HK-2 (cell line): ENCODE results near the gene GPR37L1.

ENCODE experiments used
- DNase-seq: peaks from one replicate; pipeline ENCODE4 v3.0.0-alpha.2; 2018; ENCODE audit not compliant: unreplicated experiment

GPR37L1 gene, protein sequence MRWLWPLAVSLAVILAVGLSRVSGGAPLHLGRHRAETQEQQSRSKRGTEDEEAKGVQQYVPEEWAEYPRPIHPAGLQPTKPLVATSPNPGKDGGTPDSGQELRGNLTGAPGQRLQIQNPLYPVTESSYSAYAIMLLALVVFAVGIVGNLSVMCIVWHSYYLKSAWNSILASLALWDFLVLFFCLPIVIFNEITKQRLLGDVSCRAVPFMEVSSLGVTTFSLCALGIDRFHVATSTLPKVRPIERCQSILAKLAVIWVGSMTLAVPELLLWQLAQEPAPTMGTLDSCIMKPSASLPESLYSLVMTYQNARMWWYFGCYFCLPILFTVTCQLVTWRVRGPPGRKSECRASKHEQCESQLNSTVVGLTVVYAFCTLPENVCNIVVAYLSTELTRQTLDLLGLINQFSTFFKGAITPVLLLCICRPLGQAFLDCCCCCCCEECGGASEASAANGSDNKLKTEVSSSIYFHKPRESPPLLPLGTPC

GRCh38 chr1:202122639-202123335 is at the start of gene GPR37L1:
Gene GPR37L1 (plus strand): TSS chr1:202122917. CDS start chr1:202122964, 47 bp downstream.
- DNase-seq, result peak; percentile 83

DNA sequence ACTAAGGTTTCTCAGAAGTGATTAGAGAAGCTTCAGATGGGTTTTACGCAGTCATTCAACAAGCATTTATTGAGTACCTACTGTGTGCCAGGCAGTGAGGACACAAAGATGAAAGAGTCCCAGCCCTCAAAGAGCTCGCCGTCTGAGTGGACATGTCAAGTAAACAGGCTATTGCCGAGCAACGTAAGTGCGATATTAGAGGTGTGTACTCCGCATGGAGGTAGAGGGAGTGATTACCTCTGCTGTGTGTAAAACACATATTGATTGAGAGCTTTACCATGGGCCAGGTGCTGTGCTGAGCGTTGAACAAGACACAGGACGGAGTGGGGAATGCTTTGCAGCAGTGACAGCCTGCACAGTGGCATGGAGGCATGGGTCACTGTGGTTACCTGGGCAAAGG is 49.5 kb upstream of the GPR37L1 start:
- DNase-seq, result no peak

DNA sequence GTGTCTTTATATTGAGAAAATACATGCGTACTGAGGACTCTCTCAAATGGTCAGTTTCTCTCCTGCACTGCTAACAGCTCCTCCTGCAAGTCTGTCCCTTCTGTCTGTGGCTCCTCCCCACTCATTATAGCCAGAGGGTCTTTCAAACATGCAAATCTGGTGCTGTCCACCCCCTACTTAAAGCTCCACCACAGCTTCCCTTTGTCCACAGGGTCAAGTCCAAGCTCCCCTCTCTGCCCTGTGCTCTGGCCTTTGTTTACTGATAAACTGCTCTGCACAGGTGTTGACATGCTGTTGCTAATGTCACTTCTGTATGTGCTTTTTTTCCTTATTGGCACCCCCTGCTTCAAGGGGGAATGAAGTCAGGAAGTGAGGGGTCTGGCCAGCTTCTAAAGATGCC is 47.7 kb upstream of the GPR37L1 start:
- DNase-seq, result no peak

GRCh38 chr1:202075389-202075788 is 47.3 kb upstream of the GPR37L1 start:
- DNase-seq, result no peak

DNA sequence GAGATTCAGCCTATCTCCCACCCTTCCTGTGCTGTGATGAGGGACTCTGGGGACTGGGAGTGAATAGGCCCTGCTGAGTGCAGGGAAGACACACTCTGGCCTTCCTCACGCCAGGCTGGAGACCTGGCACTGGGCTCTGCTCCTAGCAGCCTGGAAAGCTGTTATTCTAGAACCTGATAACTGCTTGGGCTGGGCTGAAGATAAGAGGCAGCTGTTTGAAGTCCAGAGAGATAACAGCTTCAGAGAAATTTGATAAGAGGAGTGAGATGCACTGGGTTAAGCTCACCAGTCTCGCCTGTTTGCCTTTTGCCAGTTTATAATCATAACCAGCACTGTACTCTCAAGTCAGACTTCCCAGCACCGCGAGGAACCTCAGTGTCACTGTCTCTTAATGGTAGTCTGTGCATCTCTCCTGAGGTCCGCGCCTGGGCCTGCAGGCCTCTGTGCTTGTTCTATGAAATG is 46.6 kb upstream of the GPR37L1 start:
- DNase-seq, result no peak

GRCh38 chr1:202078241-202078640 is 44.5 kb upstream of the GPR37L1 start:
- no peak for DNase-seq

DNA sequence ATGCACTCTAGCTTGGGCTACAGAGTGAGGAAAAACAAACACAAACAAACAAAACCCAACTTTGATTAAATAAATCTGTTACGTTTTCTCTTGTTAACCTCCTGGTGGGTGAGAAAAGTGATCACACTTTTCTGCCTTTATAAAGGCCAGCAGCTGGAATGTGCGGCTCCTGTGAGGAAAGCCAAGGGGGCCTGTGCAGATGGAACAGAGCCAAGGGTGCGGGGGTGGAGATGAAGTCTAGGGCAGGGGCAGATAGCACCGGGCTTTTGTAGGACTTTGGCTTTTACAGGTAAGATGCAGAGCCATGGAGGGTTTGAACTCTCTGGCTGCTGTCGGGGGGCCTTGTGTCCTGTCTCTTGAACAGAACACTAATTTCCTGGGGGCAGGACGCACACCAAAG is 40.7 kb upstream of the GPR37L1 start:
- no peak for DNase-seq

- no peak for DNase-seq
These were observed 37.7 kb upstream of the GPR37L1 start for GRCh38 chr1:202084791-202085681.

DNA sequence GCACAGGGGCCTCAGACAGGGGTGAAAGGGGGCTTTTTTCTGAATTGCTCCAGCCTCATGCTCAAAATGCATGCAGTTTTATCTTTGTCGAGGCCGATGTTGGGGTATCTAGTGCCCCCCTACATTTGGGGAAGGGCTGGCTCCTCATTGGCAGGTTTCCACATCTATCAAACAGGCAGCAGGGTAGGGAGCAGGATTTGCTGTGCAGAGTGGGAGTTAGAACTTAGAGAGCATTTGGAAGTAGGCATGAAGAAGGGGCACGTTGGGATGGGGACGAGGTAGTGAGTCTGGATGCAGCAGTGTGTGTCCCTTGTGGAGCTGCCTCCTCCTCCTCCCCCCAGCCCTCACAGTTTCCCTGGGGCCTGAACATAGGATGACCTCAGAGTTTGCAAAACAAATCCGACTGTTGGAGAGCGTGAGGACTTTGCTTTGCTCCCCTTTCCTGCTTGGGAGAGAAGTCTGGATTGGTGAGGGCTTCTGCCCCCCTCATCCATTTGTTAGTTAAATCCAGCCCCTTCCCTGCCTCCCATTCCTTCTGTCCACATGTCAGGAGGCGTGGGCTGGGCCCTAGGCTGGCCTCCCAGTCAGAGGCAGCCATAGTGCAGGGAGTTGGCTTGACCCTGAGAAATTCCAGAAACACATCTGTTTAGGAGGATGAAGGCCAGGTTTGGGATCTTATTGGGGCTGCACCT is 36.9 kb upstream of the GPR37L1 start:
- DNase-seq, result no peak

- no peak for DNase-seq
These were observed 36.0 kb upstream of the GPR37L1 start for GRCh38 chr1:202086579-202087350.

DNA sequence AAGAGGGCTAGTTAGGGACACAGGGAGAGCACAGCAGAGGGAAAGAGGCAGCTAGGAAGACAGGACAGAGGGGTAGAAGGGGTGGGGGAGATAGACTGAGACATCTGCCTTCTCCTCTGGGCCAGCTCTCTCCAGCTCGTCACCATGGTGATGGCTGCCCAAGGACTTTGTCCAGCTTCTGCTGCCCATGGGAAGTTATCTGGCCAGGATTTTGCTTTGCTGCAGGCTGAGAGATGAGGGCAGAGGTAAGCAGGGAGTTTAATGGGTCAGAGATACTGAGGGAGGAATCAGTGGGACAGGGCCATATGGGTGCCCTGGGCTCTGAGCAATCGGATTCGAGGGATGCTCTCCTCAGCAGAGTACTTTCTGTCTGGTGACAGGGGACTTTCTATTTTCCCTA is 34.5 kb upstream of the GPR37L1 start:
- no peak for DNase-seq

GRCh38 chr1:202090994-202091393 is 31.7 kb upstream of the GPR37L1 start:
- DNase-seq, result no peak

DNA sequence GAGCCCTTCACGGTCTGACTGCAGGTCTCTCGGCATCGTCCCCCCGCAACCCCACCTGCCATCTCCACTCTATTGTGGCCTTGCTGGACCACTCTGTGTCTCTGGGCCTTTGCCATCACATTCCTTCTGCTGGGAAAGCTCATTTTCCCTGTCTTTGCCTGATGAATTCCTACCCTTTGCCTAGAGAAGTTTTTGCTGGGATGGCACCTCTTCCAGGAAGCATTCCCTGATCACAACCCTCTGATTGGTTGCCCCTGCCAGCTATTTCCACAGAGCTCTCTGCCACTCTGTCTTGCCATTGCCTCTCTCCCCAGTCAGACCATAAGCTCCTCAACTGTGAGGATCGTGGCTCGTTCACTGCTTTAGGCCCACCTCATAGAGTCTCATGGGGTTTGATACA is 28.9 kb upstream of the GPR37L1 start:
- DNase-seq, result no peak

DNA sequence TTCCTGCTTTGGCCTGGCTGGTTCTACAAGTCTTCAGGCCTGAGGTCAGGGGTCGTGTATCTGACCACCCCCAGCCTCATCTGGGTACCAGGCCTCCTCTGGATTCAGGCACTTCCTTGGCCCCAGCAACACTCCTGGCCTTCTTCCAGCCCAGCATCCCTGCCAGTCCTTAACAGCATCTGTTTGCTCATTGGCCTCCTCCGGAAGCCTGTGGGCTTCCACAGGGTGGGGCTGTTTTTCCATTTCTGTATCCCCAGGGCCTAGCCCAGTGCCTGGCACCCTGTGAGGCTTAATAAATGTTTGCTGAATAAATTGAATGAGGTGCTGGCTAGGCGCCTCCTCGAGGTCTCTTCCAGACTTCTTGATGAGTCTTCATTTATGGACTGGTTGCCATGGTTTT is 21.5 kb upstream of the GPR37L1 start:
- DNase-seq, result no peak

DNA sequence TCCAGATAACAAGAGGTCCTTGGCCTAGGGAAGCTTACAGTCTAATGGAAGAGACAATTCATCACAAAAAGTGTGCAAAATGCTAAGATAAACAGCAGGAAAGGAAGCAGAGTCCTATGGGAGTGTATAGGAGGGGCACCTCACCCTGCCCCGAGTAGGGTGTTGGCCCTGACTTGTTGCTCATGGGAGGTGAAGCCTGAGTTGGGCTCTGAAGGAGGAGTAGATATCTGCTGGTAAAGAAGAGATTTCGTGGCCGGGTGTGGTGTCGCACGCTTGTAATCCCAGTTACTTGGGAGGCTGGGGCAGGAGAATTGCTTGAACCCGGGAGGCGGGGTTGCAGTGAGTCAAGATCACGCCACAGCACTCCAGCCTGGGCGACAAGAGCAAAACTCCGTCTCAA is 18.6 kb upstream of the GPR37L1 start:
- DNase-seq, result no peak

GRCh38 chr1:202105571-202106339 is 17.0 kb upstream of the GPR37L1 start:
- peak; percentile 77 for DNase-seq

DNA sequence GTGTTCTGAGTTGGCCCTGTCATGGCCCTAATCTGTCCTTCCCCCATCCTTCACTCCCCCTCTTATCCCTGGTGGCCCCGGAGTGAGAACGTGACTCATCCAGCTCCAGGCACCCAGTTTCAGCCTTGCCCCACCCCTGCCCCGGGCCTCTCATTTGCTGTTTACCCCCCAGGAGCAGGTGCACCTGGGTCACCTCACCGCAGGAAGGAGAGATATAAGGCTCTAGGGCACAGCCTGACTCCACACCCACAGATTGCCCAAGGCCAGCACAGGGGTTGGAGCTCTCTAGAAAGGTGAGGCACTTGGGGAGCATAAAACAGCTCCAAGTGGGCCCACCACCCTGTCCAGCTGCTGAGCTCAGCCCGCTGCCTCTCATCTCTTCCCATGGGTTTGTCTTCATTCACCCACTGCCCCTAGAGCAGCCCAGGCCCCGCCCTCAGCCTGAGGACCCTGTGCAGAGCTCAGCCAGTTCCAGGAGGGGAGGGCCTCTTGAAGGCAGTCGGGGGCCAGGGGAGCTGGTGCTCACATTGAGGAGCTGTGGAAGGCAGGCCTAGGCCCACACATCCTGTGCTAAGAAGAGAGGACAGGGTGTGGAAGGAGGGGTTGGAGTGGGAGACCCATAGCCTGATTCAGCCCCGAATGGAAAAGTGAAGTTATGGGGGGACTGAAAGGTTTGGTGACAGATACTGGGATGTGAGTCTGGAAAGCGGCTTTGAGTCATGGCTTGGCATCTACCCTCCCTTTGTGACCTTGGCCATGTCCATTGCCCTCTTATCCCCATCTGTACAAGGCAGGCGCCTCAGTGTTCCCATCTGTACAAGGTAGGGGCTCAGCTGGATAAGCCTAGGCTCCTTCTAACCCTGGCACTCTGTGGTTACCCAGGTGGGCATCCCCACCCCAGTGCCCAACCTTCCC is 16.1 kb upstream of the GPR37L1 start:
- no peak for DNase-seq

DNA sequence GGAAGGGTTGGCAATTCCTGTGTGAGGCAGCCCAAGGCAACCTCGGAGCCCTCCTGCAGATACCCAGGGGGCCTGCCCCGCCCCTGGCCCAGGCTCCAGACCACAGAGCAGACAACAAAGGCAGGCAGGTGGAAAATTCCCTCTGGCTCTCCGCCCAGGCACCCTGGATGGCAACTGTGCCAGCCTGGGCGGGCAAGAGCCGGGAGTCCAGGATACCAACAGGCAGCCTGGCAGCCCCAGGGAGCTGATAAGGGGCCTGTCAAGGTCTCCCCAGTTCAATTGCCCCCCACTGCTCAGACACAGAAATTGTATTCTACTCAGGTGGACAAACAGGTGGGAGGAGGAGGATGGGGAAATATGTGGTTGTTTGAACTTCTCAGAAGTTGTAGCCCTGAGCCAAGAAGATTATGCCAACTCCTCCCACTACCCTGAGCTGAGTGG is 15.4 kb upstream of the GPR37L1 start:
- DNase-seq, result no peak
